Stimulated activated CD4-positive, alpha-beta T cell treated with anti-CD3 and anti-CD28 coated beads, Interleukin-4, amount 100 ng/mL, for 48 hours (primary cell): ENCODE results near the gene EYA2.
"Not testable (repeated sequence)": the region's sequence is repeated elsewhere in the genome, so short reads cannot be mapped to it uniquely, and the experiment has no call there.

Experiments
- DNase-seq, 2 donors: peaks; one replicate each; pipeline ENCODE4 v3.0.0-alpha.2; 2020; ENCODE audit warnings: low read depth in 2 of 2

EYA2 gene

DNA sequence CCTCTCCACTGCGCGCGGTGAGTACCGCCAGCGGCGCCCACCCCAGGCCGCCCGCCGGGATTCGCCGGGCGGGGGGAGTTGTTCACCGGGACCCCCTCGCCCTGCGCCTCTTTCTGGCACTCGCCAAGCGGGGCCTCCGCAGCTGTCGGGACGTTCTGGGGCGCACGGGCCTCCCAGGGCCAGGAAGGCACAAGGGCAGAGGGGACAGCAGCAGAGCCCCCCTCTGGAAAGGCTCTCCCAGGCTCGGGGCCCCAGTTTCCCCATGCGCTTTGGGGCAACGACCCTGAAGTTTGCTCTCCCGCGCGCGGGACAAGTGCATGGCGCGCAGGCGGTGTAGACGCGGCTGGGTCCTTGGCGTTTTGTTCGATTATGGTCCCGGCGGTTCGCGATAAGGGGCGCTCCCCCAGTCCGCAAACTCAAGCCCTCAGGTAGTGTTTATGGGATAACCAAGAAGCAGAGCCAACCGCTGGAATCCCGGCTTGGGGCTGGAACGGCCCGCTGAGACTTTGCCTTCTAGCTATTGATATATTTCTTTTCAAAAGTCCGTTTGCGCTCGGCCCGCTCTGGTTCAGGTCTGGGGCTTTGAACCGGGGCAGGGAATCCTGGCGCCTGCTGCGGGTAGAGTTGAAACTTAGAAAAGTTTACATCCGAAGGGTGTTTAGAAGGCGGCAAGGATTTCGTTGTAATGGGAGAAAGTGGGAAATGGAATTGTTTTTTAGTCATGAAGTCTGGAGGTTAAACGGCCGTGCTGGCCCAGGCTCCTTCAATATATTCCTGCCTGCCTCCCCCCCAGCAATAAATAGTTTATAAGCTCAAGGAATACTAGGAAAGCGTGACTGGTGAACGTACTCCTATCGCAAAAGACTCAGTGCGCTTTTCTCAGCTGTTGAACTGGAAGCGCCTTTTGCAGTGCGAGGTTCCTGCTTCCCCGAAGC is 595 bp downstream of the EYA2 start:
- DNase-seq = no peak

- DNase-seq = no peak
Measured at GRCh38 chr20:46895906-46896242, 1.2 kb downstream of the EYA2 start.

DNA sequence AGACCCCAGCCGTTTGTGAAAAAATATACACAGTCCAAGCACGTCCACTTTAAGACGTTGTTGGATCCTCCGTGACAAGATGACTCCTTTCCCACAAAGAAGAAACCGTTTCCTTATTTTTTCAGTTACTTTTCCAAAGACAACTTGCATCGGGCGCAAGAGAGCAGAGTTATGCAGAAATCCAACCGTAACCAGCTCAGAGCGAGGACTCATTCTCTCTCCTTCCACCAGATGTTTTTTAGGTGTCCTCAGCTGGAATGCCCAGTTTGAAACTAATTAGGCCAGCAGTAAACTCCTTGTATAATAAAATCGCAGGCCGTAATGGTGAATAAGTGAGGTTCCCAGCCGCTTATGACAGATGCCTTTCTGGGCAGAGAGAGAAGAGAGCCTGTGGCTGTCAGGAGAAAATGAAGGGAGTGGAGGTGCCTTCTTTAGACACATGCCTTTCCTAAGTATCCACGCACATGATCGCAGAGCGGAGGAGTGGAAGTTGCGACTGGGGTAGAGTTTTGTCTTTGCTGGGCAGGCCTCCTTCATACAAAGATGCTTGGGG is 2.8 kb downstream of the EYA2 start:
- DNase-seq = no peak

- DNase-seq = no peak
Measured at GRCh38 chr20:46898423-46898822, 3.8 kb downstream of the EYA2 start.

DNA sequence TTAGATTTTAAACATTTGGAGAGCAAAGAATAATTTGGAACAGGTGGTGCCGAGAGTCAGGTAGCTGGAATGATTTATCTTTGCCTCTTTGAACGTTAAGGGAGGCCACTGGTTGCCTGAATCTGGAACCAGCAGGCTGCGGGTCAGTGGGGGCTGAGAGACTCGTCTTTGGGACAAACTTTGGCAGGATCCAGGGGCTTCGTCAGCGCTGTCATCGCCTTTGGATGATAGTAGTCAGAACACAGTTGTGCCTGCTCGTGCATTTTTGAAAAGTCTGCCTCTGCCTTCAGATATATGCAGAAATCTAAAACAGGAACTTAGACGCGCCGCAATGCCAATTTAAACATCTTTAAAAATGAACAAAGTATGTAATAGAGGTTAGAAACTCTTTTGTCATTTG is 5.0 kb downstream of the EYA2 start:
- no peak for DNase-seq

DNA sequence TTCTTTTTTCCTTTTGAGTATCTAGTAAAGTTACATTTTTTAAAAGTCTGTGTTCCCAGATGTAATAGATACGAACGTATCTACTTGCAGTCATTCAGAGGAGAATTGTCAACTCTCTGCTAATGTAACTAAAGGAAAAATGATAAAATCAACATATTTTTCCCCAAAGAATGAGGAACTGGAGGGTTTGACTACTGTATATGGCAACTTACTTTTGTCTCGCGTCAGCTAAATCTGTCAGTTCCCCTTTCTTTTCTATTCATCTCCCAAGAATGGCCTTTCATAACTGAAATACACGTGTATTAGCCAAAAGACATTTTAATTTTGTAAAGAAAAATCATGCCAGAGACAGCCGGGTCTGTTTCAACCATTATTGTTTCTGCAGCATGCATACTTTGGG is 5.4 kb downstream of the EYA2 start:
- no peak for DNase-seq

GRCh38 chr20:46900826-46901225 is 6.2 kb downstream of the EYA2 start:
- no peak for DNase-seq

DNA sequence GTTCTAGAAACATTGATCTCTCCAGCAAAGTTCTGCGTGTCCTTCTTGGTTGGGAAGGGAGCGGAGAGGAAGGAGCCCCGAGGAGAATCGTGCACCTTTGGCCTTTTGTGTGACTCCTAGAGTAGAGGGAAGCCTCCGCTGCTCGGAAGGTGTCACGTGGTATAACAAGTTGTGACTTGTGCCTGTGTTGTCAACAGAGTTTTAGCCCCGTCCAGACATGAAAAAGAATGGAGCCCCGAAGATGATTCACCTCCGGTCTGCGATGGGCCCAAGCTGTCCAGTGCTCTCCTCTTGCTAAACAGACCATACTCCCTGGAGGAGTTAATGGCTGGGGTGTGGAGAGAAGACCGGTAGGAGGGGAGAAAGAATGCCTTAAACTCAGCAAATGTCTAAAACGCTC is 7.0 kb downstream of the EYA2 start:
- no peak for DNase-seq

GRCh38 chr20:46903256-46903655 is 8.6 kb downstream of the EYA2 start:
- no peak for DNase-seq

- no peak for DNase-seq
Measured at GRCh38 chr20:46903937-46904336, 9.3 kb downstream of the EYA2 start.

- no peak for DNase-seq
Measured at GRCh38 chr20:46905364-46906125, 10.9 kb downstream of the EYA2 start.

GRCh38 chr20:46913329-46914044 is 18.8 kb downstream of the EYA2 start:
- no peak for DNase-seq

GRCh38 chr20:46914789-46915379 is 20.2 kb downstream of the EYA2 start:
- DNase-seq = no peak

GRCh38 chr20:46915575-46916257 is 21.1 kb downstream of the EYA2 start:
- DNase-seq = no peak

- DNase-seq = no peak
Measured at GRCh38 chr20:46916258-46916603, 21.6 kb downstream of the EYA2 start.

DNA sequence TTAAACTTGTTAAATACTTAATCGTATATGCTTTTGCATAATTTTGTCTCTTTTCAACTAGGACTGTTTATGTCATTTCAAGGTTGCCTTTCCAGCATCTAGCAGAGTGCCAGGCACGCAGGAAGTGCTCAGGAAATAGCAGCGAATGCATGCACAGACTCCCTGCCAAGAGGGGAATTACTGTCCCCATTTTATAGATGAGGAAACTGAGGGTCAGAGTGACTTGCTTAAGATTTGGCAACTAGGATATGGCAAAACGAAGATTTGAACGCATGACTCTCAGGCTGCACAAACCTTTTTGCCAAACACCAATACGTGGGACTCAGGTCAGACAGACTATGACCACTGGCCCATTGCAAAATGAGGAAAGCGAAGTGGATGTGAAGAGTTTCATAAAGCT is 22.5 kb downstream of the EYA2 start:
- no peak for DNase-seq

- DNase-seq = no peak
Measured at GRCh38 chr20:46920114-46920513, 25.5 kb downstream of the EYA2 start.

- not testable (repeated sequence) for DNase-seq
Measured at GRCh38 chr20:46922841-46923240, 28.2 kb downstream of the EYA2 start.

- DNase-seq = no peak
Measured at GRCh38 chr20:46923550-46923949, 28.9 kb downstream of the EYA2 start.

DNA sequence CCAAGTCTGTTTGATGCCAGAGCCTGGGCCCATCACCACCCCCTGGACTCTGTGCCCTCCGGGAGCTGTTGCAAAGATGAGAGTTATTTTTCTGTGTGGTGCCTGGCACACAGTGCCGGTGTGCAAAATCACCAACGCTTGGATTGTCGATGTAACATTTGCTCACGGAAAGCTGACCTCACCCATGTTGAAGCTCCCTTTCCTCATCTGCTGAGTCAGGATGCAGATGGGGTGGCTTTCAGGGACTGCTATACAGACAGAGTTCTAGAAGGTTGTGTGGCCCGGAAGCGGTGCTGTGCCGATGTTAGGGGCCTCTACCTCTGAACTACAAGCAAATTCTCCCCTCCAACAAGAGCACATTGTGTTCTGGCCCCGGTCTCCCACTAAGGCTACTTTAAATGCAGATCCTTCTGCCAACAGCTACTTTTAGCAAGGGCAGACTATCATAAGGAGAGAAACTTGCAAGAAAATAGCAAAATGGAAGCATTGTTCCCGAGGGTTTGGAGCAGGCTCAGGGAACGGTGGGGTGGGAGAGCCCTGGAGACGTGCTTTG is 34.0 kb downstream of the EYA2 start:
- DNase-seq = no peak

DNA sequence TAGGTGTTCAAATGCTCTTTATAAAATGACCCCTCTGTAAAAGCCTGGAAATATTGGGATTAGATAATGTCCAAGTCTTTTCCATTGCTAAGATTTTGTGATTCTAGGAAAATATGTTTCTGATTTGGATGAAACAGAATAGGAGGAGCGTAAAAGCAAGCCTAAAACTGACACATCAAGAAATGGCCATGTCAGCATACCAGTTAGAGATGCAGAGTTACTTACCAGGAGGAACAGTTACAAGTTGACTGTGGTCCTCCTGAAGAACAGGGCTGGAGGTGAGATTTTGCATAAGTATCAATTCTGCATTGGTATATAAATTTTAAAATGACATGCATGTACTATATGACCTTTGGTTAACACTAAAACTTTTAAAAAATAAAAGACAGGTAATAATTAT is 35.3 kb downstream of the EYA2 start:
- no peak for DNase-seq
